GM23338 (cell line): ENCODE measurements around the gene STAB2. TPM values are rescaled to one million over a fixed set of nuclear protein-coding genes. Genes with fewer than 3 reads are reported as not detected.

ENCODE experiments used
- ATAC-seq: fragments of 200-7000 bp; cut with Tn5 transposase; 3 replicates; pipeline ENCODE4 v1.9.1; 2020
- DNase-seq: peaks from one replicate; pipeline ENCODE4 v3.0.0-alpha.2; 2015; ENCODE audit warnings: low spot score
- H2AFZ ChIP-seq: fragments of 200-600 bp; sonication (generic); 2 replicates; pipeline ENCODE4 v1.8.0; 2016; ENCODE audit warnings: antibody characterized with exemption, mild to moderate bottlenecking, moderate library complexity
- H3F3A ChIP-seq: fragments of 200-600 bp; sonication (generic); replicated peaks from 2 replicates; pipeline ENCODE4 v1.8.0; 2017; ENCODE audit warnings: antibody characterized with exemption, mixed run types, low read depth
- H3K27ac ChIP-seq: fragments of 200-600 bp; sonication (generic); 2 replicates; pipeline ENCODE4 v1.6.1; 2016; ENCODE audit warnings: low read depth
- H3K27me3 ChIP-seq: fragments of 200-600 bp; sonication (generic); 2 replicates; pipeline ENCODE4 v1.8.0; 2016; ENCODE audit warnings: mild to moderate bottlenecking, mixed run types, moderate library complexity; ENCODE audit not compliant: insufficient read depth
- H3K36me3 ChIP-seq: fragments of 200-600 bp; sonication (generic); 2 replicates; pipeline ENCODE4 v1.8.0; 2016; ENCODE audit warnings: mild to moderate bottlenecking; ENCODE audit not compliant: insufficient read depth
- H3K4me1 ChIP-seq: fragments of 200-600 bp; sonication (generic); 2 replicates; pipeline ENCODE4 v1.8.0; 2016; ENCODE audit warnings: mild to moderate bottlenecking, moderate library complexity; ENCODE audit not compliant: insufficient read depth
- H3K4me2 ChIP-seq: fragments of 200-600 bp; sonication (generic); 2 replicates; pipeline ENCODE4 v1.7.1; 2017; ENCODE audit warnings: mixed run types
- H3K4me3 ChIP-seq: fragments of 200-600 bp; sonication (generic); 2 replicates; pipeline ENCODE4 v1.6.1; 2016; ENCODE audit warnings: mixed run types
- H3K79me2 ChIP-seq: fragments of 200-600 bp; sonication (generic); replicated peaks from 2 replicates; pipeline ENCODE4 v1.8.0; 2017; ENCODE audit warnings: mild to moderate bottlenecking; ENCODE audit not compliant: insufficient read depth
- H3K9me2 ChIP-seq: fragments of 200-600 bp; sonication (generic); 2 replicates; pipeline ENCODE4 v1.8.0; 2017; ENCODE audit not compliant: insufficient read depth
- H4K20me1 ChIP-seq: fragments of 200-600 bp; sonication (generic); replicated peaks from 2 replicates; pipeline ENCODE4 v1.8.0; 2017; ENCODE audit warnings: mild to moderate bottlenecking; ENCODE audit not compliant: insufficient read depth
- H3K27ac Mint-ChIP-seq: 2 replicates; pipeline ENCODE4 v1.8.0; 2020; ENCODE audit warnings: inconsistent platforms, mild to moderate bottlenecking, moderate library complexity, mixed read lengths
- H3K27me3 Mint-ChIP-seq: 3 replicates; pipeline ENCODE4 v1.8.0; 2022; ENCODE audit warnings: low read depth, mild to moderate bottlenecking, moderate library complexity, mixed read lengths, inconsistent platforms; ENCODE audit not compliant: insufficient read depth, poor library complexity
- H3K36me3 Mint-ChIP-seq: 3 replicates; pipeline ENCODE4 v1.8.0; 2021; ENCODE audit warnings: low read depth, mild to moderate bottlenecking, inconsistent platforms, moderate library complexity, mixed read lengths
- H3K4me1 Mint-ChIP-seq: 3 replicates; pipeline ENCODE4 v1.8.0; 2020; ENCODE audit warnings: mild to moderate bottlenecking, inconsistent platforms, mixed read lengths
- H3K4me3 Mint-ChIP-seq: 3 replicates; pipeline ENCODE4 v1.8.0; 2021; ENCODE audit warnings: moderate library complexity, mild to moderate bottlenecking, inconsistent platforms, mixed read lengths
- H3K9me3 Mint-ChIP-seq: 3 replicates; pipeline ENCODE4 v1.8.0; 2020; ENCODE audit warnings: moderate library complexity, mild to moderate bottlenecking, inconsistent platforms, mixed read lengths
- CREB1 ChIP-seq: fragments of 250-450 bp; sonication (Bioruptor Pico); IDR thresholded peaks from 2 replicates; pipeline ENCODE4 v1.5.0; 2020; ENCODE audit warnings: low read depth, mild to moderate bottlenecking, moderate library complexity
- EZH2 ChIP-seq: fragments of 200-600 bp; sonication (generic); IDR thresholded peaks from one replicate; pipeline ENCODE4 v1.8.0; 2017; ENCODE audit warnings: antibody characterized with exemption, mild to moderate bottlenecking, low read depth; ENCODE audit not compliant: unreplicated experiment
- EZH2phosphoT487 ChIP-seq: fragments of 200-600 bp; sonication (generic); IDR thresholded peaks from one replicate; pipeline ENCODE4 v1.8.1; 2018; ENCODE audit warnings: antibody characterized with exemption; ENCODE audit not compliant: unreplicated experiment
- JUNB ChIP-seq: IDR thresholded peaks from one replicate; pipeline ENCODE4 v1.6.1; 2016; ENCODE audit warnings: antibody characterized with exemption; ENCODE audit not compliant: unreplicated experiment
- NANOG ChIP-seq: IDR thresholded peaks from 2 replicates; pipeline ENCODE4 v1.6.1; 2016; ENCODE audit warnings: antibody characterized with exemption, borderline replicate concordance
- POLR2AphosphoS5 ChIP-seq: IDR thresholded peaks from 2 replicates; pipeline ENCODE4 v1.6.1; 2016; ENCODE audit warnings: antibody characterized with exemption, low read depth
- STAT1 ChIP-seq: IDR thresholded peaks from one replicate; pipeline ENCODE4 v1.6.1; 2016; ENCODE audit warnings: antibody characterized with exemption; ENCODE audit not compliant: unreplicated experiment
- ZNF114 ChIP-seq: fragments of 250-450 bp; sonication (Bioruptor Pico); IDR thresholded peaks from 2 replicates; pipeline ENCODE4 v1.5.0; 2020; ENCODE audit warnings: mild to moderate bottlenecking, moderate library complexity
- ZNF331 ChIP-seq: fragments of 250-450 bp; sonication (Bioruptor Pico); IDR thresholded peaks from 2 replicates; pipeline ENCODE4 v1.5.0; 2020; ENCODE audit warnings: low read depth, mild to moderate bottlenecking, moderate library complexity
- polyA plus RNA-seq: library from polyadenylated mRNA; unstranded; fragments of >200 nt; fragmentation: Nextera tagmentation; extraction: Ambion mirVana; gene quantifications from 2 replicates; pipeline ENCODE4 v1.2.1, GENCODE V29; 2016
- total RNA-seq: library from RNA; depleted of rRNA; stranded (reverse); fragments of >200 nt; shearing (Covaris generic); gene quantifications from 2 replicates; pipeline ENCODE4 v1.2.3, GENCODE V29; 2014
- TF ChIP-seq, protein P1 (sequence below): IDR thresholded peaks from one replicate; pipeline ENCODE4 v1.6.1; 2018; ENCODE audit warnings: antibody characterized with exemption; ENCODE audit not compliant: unreplicated experiment
- TF ChIP-seq, protein P2 (sequence below), 2 experiments: fragments of 200-600 bp in 1 of 2; sonication (generic) in 1 of 2; conservative IDR thresholded peaks; 2 replicates each; pipeline versions ENCODE4 v1.5.1 to v1.6.1; 2016 to 2017; ENCODE audit warnings: antibody characterized with exemption in 2 of 2, low read depth in 2 of 2, mild to moderate bottlenecking in 2 of 2, moderate library complexity in 1 of 2
- TF ChIP-seq, protein P3 (sequence below): fragments of 250-450 bp; sonication (Bioruptor Pico); IDR thresholded peaks from 2 replicates; pipeline ENCODE4 v1.5.0; 2020; ENCODE audit warnings: mild to moderate bottlenecking, moderate library complexity
- TF ChIP-seq, protein P4 (sequence below): IDR thresholded peaks from 2 replicates; pipeline ENCODE4 v1.6.1; 2016; ENCODE audit warnings: antibody characterized with exemption

STAB2 gene
- total and polyA plus RNA-seq, 2 experiments from 2014 or later, result 0.14 TPM; not detected in 1

DNA sequence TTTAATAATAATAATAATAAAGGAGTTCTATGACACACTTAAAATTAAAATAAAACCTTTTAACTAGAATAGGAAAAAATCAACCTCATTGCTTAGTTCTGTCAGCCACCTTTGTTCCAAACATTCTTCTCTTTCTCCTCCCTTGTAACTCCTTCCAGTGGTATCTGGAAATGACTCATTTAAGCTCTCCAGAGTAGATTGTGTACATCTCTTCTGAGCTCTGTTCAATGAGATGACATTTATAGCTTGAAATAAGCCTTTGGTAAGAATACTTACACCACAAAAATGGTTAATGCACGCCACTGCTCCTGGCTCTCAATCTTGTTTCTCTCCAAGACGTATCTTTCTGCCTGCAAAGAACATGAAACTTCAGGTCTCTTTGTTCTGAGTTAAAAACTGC is 70.3 kb downstream of the STAB2 start:
- Mint-ChIP-seq H3K4me3 (no peak overlapping the region), H3K27me3 (no peaks in the 10 kb centered on the region)
- H3K4me2 ChIP-seq, result no peak overlapping the region

More for the DNA sequence above, 70.3 kb downstream of the STAB2 start:
- Histone ChIP-seq H3K4me3 (no peak overlapping the region), H3F3A (no peaks in the 10 kb centered on the region), H3K4me1 (peaks cover 5% of the 10 kb centered on the region; the same call in 1 of the 2 replicates), H4K20me1 (no peaks in the 10 kb centered on the region), H2AFZ (peak overlapping the region; percentile 75; the same call in 1 of the 2 replicates), H3K9me2 (0 out of 2 replicates have a peak, but pooled peaks cover 12% of the 10 kb centered on the region), H3K27ac (no peak overlapping the region), H3K27me3 (no peaks in the 10 kb centered on the region), H3K36me3 (no peaks in the 10 kb centered on the region), H3K79me2 (no peaks in the 10 kb centered on the region)
- no peak overlapping the region for H3K27ac Mint-ChIP-seq
- DNase-seq, result no peak
- ATAC-seq, result no peak
- H3K9me3 Mint-ChIP-seq, result no peaks in the 10 kb centered on the region
- peaks cover 12% of the 10 kb centered on the region; the same call in 2 of the 3 replicates for H3K4me1 Mint-ChIP-seq
- H3K36me3 Mint-ChIP-seq, result no peaks in the 10 kb centered on the region
- no peak for TF ChIP-seq ZNF331 (CRISPR knock-in tag)
- no peak for TF ChIP-seq NANOG
- no peak for TF ChIP-seq EZH2phosphoT487
- TF ChIP-seq CREB1 (CRISPR knock-in tag), result no peak
- TF ChIP-seq, protein P1, sequence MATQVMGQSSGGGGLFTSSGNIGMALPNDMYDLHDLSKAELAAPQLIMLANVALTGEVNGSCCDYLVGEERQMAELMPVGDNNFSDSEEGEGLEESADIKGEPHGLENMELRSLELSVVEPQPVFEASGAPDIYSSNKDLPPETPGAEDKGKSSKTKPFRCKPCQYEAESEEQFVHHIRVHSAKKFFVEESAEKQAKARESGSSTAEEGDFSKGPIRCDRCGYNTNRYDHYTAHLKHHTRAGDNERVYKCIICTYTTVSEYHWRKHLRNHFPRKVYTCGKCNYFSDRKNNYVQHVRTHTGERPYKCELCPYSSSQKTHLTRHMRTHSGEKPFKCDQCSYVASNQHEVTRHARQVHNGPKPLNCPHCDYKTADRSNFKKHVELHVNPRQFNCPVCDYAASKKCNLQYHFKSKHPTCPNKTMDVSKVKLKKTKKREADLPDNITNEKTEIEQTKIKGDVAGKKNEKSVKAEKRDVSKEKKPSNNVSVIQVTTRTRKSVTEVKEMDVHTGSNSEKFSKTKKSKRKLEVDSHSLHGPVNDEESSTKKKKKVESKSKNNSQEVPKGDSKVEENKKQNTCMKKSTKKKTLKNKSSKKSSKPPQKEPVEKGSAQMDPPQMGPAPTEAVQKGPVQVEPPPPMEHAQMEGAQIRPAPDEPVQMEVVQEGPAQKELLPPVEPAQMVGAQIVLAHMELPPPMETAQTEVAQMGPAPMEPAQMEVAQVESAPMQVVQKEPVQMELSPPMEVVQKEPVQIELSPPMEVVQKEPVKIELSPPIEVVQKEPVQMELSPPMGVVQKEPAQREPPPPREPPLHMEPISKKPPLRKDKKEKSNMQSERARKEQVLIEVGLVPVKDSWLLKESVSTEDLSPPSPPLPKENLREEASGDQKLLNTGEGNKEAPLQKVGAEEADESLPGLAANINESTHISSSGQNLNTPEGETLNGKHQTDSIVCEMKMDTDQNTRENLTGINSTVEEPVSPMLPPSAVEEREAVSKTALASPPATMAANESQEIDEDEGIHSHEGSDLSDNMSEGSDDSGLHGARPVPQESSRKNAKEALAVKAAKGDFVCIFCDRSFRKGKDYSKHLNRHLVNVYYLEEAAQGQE, result no peak
- no peak for TF ChIP-seq POLR2AphosphoS5
- TF ChIP-seq STAT1, result no peak
- TF ChIP-seq, protein P2, sequence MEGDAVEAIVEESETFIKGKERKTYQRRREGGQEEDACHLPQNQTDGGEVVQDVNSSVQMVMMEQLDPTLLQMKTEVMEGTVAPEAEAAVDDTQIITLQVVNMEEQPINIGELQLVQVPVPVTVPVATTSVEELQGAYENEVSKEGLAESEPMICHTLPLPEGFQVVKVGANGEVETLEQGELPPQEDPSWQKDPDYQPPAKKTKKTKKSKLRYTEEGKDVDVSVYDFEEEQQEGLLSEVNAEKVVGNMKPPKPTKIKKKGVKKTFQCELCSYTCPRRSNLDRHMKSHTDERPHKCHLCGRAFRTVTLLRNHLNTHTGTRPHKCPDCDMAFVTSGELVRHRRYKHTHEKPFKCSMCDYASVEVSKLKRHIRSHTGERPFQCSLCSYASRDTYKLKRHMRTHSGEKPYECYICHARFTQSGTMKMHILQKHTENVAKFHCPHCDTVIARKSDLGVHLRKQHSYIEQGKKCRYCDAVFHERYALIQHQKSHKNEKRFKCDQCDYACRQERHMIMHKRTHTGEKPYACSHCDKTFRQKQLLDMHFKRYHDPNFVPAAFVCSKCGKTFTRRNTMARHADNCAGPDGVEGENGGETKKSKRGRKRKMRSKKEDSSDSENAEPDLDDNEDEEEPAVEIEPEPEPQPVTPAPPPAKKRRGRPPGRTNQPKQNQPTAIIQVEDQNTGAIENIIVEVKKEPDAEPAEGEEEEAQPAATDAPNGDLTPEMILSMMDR (conservative IDR thresholded peaks at IDR 0.05; ENCODE audit: low read depth in 2 of 2), result no peak
- TF ChIP-seq, protein P3, sequence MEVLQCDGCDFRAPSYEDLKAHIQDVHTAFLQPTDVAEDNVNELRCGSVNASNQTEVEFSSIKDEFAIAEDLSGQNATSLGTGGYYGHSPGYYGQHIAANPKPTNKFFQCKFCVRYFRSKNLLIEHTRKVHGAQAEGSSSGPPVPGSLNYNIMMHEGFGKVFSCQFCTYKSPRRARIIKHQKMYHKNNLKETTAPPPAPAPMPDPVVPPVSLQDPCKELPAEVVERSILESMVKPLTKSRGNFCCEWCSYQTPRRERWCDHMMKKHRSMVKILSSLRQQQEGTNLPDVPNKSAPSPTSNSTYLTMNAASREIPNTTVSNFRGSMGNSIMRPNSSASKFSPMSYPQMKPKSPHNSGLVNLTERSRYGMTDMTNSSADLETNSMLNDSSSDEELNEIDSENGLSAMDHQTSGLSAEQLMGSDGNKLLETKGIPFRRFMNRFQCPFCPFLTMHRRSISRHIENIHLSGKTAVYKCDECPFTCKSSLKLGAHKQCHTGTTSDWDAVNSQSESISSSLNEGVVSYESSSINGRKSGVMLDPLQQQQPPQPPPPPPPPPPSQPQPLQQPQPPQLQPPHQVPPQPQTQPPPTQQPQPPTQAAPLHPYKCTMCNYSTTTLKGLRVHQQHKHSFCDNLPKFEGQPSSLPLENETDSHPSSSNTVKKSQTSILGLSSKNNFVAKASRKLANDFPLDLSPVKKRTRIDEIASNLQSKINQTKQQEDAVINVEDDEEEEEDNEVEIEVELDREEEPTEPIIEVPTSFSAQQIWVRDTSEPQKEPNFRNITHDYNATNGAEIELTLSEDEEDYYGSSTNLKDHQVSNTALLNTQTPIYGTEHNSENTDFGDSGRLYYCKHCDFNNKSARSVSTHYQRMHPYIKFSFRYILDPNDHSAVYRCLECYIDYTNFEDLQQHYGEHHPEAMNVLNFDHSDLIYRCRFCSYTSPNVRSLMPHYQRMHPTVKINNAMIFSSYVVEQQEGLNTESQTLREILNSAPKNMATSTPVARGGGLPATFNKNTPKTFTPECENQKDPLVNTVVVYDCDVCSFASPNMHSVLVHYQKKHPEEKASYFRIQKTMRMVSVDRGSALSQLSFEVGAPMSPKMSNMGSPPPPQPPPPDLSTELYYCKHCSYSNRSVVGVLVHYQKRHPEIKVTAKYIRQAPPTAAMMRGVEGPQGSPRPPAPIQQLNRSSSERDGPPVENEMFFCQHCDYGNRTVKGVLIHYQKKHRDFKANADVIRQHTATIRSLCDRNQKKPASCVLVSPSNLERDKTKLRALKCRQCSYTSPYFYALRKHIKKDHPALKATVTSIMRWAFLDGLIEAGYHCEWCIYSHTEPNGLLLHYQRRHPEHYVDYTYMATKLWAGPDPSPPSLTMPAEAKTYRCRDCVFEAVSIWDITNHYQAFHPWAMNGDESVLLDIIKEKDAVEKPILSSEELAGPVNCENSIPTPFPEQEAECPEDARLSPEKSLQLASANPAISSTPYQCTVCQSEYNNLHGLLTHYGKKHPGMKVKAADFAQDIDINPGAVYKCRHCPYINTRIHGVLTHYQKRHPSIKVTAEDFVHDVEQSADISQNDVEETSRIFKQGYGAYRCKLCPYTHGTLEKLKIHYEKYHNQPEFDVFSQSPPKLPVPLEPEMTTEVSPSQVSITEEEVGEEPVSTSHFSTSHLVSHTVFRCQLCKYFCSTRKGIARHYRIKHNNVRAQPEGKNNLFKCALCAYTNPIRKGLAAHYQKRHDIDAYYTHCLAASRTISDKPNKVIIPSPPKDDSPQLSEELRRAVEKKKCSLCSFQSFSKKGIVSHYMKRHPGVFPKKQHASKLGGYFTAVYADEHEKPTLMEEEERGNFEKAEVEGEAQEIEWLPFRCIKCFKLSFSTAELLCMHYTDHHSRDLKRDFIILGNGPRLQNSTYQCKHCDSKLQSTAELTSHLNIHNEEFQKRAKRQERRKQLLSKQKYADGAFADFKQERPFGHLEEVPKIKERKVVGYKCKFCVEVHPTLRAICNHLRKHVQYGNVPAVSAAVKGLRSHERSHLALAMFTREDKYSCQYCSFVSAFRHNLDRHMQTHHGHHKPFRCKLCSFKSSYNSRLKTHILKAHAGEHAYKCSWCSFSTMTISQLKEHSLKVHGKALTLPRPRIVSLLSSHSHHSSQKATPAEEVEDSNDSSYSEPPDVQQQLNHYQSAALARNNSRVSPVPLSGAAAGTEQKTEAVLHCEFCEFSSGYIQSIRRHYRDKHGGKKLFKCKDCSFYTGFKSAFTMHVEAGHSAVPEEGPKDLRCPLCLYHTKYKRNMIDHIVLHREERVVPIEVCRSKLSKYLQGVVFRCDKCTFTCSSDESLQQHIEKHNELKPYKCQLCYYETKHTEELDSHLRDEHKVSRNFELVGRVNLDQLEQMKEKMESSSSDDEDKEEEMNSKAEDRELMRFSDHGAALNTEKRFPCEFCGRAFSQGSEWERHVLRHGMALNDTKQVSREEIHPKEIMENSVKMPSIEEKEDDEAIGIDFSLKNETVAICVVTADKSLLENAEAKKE (CRISPR knock-in tag), result no peak
- no peak for TF ChIP-seq JUNB
- no peak for TF ChIP-seq EZH2
- TF ChIP-seq, protein P4, sequence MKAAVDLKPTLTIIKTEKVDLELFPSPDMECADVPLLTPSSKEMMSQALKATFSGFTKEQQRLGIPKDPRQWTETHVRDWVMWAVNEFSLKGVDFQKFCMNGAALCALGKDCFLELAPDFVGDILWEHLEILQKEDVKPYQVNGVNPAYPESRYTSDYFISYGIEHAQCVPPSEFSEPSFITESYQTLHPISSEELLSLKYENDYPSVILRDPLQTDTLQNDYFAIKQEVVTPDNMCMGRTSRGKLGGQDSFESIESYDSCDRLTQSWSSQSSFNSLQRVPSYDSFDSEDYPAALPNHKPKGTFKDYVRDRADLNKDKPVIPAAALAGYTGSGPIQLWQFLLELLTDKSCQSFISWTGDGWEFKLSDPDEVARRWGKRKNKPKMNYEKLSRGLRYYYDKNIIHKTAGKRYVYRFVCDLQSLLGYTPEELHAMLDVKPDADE, result no peak
- TF ChIP-seq ZNF114 (CRISPR knock-in tag), result no peak
